HEK293T (cell line): ENCODE results near the gene SPNS2.

ENCODE experiments used
- FOXK2 ChIP-seq: fragments of 450-650 bp; IDR thresholded peaks from 2 replicates; pipeline ENCODE4 v1.6.1; 2016; ENCODE audit warnings: mild to moderate bottlenecking
- FOXM1 ChIP-seq: fragments of 450-650 bp; IDR thresholded peaks from 2 replicates; pipeline ENCODE4 v1.6.1; 2017; ENCODE audit warnings: mild to moderate bottlenecking, borderline replicate concordance
- HDGF ChIP-seq: fragments of 450-650 bp; IDR thresholded peaks from 2 replicates; pipeline ENCODE4 v1.6.1; 2017; ENCODE audit warnings: antibody characterized with exemption, borderline replicate concordance
- L3MBTL2 ChIP-seq: fragments of 450-650 bp; conservative IDR thresholded peaks from 2 replicates; pipeline ENCODE4 v1.6.1; 2016; ENCODE audit warnings: mild to moderate bottlenecking
- LEF1 ChIP-seq: fragments of 450-650 bp; IDR thresholded peaks from 2 replicates; pipeline ENCODE4 v1.6.1; 2017; ENCODE audit warnings: mild to moderate bottlenecking, borderline replicate concordance
- NFRKB ChIP-seq: fragments of 450-650 bp; IDR thresholded peaks from 2 replicates; pipeline ENCODE4 v1.6.1; 2016; ENCODE audit warnings: mild to moderate bottlenecking, moderate library complexity
- PKNOX1 ChIP-seq: fragments of 450-650 bp; IDR thresholded peaks from 2 replicates; pipeline ENCODE4 v1.6.1; 2016
- SP1 ChIP-seq: fragments of 450-650 bp; IDR thresholded peaks from 2 replicates; pipeline ENCODE4 v1.6.1; 2017
- SUZ12 ChIP-seq: fragments of 450-650 bp; IDR thresholded peaks from 2 replicates; pipeline ENCODE4 v1.6.1; 2016; ENCODE audit warnings: mild to moderate bottlenecking
- TARDBP ChIP-seq: fragments of 450-650 bp; IDR thresholded peaks from 2 replicates; pipeline ENCODE4 v1.6.1; 2016

- no peak for TF ChIP-seq FOXM1
- no peak for TF ChIP-seq LEF1
- TF ChIP-seq SUZ12: no peak
- TF ChIP-seq L3MBTL2: no peak
- TF ChIP-seq PKNOX1: no peak
- no peak for TF ChIP-seq TARDBP
- no peak for TF ChIP-seq FOXK2
- TF ChIP-seq SP1: no peak
- no peak for TF ChIP-seq HDGF
- no peak for TF ChIP-seq NFRKB
These were observed 48.6 kb downstream of the SPNS2 start for GRCh38 chr17:4547118-4547906.
